Limb (tissue), 2 donors: ENCODE results near the gene CRIP3.
A peak's percentile ranks its signal among the peaks of the same experiment; 100 is the strongest.

Experiments used
- DNase-seq, 2 donors: peaks; one replicate each; pipeline ENCODE4 v3.0.0-alpha.2; 2016; ENCODE audit errors: extremely low spot score in 2 of 2

The CRIP3 gene

GRCh38 chr6:43290339-43290904, 18.2 kb downstream of the CRIP3 start:
- peak in 1 of 2 donors; percentile 4 for DNase-seq

GRCh38 chr6:43287717-43288679, 20.6 kb downstream of the CRIP3 start:
- peak in 1 of 2 donors; percentile 7 for DNase-seq

- DNase-seq, result no peak
Measured at GRCh38 chr6:43286980-43287716, 21.5 kb downstream of the CRIP3 start.

- no peak for DNase-seq
Measured at GRCh38 chr6:43286456-43286979, 22.1 kb downstream of the CRIP3 start.

GRCh38 chr6:43285832-43286231, 22.8 kb downstream of the CRIP3 start:
- DNase-seq, result no peak

GRCh38 chr6:43284991-43285781, 23.4 kb downstream of the CRIP3 start:
- DNase-seq, result peak in 1 of 2 donors; percentile 59

- no peak for DNase-seq
Measured at GRCh38 chr6:43283905-43284304, 24.7 kb downstream of the CRIP3 start.

GRCh38 chr6:43283514-43283901, 25.1 kb downstream of the CRIP3 start:
- DNase-seq, result no peak

- no peak for DNase-seq
Measured at GRCh38 chr6:43282636-43283513, 25.8 kb downstream of the CRIP3 start.

- no peak for DNase-seq
Measured at GRCh38 chr6:43282060-43282459, 26.6 kb downstream of the CRIP3 start.

- no peak for DNase-seq
Measured at GRCh38 chr6:43280234-43280633, 28.4 kb downstream of the CRIP3 start.

- DNase-seq, result no peak
Measured at GRCh38 chr6:43278524-43279078, 30.0 kb downstream of the CRIP3 start.

- DNase-seq, result no peak
Measured at GRCh38 chr6:43277643-43278523, 30.7 kb downstream of the CRIP3 start.

- DNase-seq, result no peak
Measured at GRCh38 chr6:43277306-43277642, 31.4 kb downstream of the CRIP3 start.

GRCh38 chr6:43276577-43277305, 31.9 kb downstream of the CRIP3 start:
- no peak for DNase-seq

GRCh38 chr6:43275801-43276576, 32.6 kb downstream of the CRIP3 start:
- DNase-seq, result no peak

GRCh38 chr6:43274916-43275597, 33.6 kb downstream of the CRIP3 start:
- peak in 1 of 2 donors; percentile 58 for DNase-seq
